DOHH2 (cell line): ENCODE results near the gene ERLEC1.

Experiments
- H3F3A ChIP-seq: fragments of 200-600 bp; sonication (generic), shearing (Covaris generic); 2 replicates; pipeline ENCODE4 v1.6.0; 2016; ENCODE audit warnings: antibody characterized with exemption, mild to moderate bottlenecking; ENCODE audit not compliant: control insufficient read depth, insufficient read depth
- H3K27ac ChIP-seq: fragments of 200-600 bp; sonication (generic); 2 replicates; pipeline ENCODE4 v1.5.1; 2014; ENCODE audit warnings: low read depth, mild to moderate bottlenecking, low read length, moderate library complexity
- H3K27me3 ChIP-seq: fragments of 200-600 bp; sonication (generic); 2 replicates; pipeline ENCODE4 v1.6.1; 2014; ENCODE audit warnings: mild to moderate bottlenecking, low read length, mixed read lengths; ENCODE audit not compliant: control insufficient read depth
- H3K36me3 ChIP-seq: fragments of 200-600 bp; sonication (generic); 2 replicates; pipeline ENCODE4 v1.6.1; 2014; ENCODE audit warnings: mild to moderate bottlenecking, low read length, moderate library complexity, mixed read lengths; ENCODE audit not compliant: control insufficient read depth
- H3K4me1 ChIP-seq: fragments of 200-600 bp; sonication (generic); 2 replicates; pipeline ENCODE4 v1.6.1; 2014; ENCODE audit warnings: mild to moderate bottlenecking, low read length, mixed read lengths; ENCODE audit not compliant: control insufficient read depth
- H3K4me2 ChIP-seq: fragments of 200-600 bp; sonication (generic); 2 replicates; pipeline ENCODE4 v1.6.0; 2014; ENCODE audit warnings: mild to moderate bottlenecking, low read length, moderate library complexity
- H3K4me3 ChIP-seq: fragments of 200-600 bp; sonication (generic); 2 replicates; pipeline ENCODE4 v1.5.1; 2014; ENCODE audit warnings: mild to moderate bottlenecking, low read length, mixed read lengths
- H3K79me2 ChIP-seq: fragments of 200-600 bp; sonication (generic); 2 replicates; pipeline ENCODE4 v1.6.1; 2014; ENCODE audit warnings: mild to moderate bottlenecking, low read length, mixed read lengths; ENCODE audit not compliant: control insufficient read depth
- H3K9me2 ChIP-seq: fragments of 200-600 bp; sonication (generic); replicated peaks from 2 replicates; pipeline ENCODE4 v1.6.1; 2014; ENCODE audit warnings: mild to moderate bottlenecking, low read length, mixed read lengths; ENCODE audit not compliant: control insufficient read depth
- H3K9me3 ChIP-seq: fragments of 200-600 bp; sonication (generic); 2 replicates; pipeline ENCODE4 v1.6.1; 2014; ENCODE audit warnings: antibody characterized with exemption, low read length, mixed read lengths; ENCODE audit not compliant: control insufficient read depth, insufficient read depth
- H4K20me1 ChIP-seq: fragments of 200-600 bp; sonication (generic); 2 replicates; pipeline ENCODE4 v1.6.0; 2014; ENCODE audit warnings: low read depth, mild to moderate bottlenecking, antibody characterized with exemption, low read length, moderate library complexity; ENCODE audit not compliant: control insufficient read depth, insufficient read depth
- EZH2phosphoT487 ChIP-seq: fragments of 200-600 bp; sonication (generic); IDR thresholded peaks from 2 replicates; pipeline ENCODE4 v1.6.1; 2017; ENCODE audit warnings: borderline replicate concordance, mild to moderate bottlenecking, antibody characterized with exemption, low read length, moderate library complexity, mixed read lengths
- TF ChIP-seq, protein P1 (sequence below): fragments of 200-600 bp; sonication (generic); IDR thresholded peaks from one replicate; pipeline ENCODE4 v1.5.1; 2014; ENCODE audit warnings: antibody characterized with exemption, mild to moderate bottlenecking, low read depth, low read length; ENCODE audit not compliant: poor library complexity, severe bottlenecking

The ERLEC1 gene

DNA sequence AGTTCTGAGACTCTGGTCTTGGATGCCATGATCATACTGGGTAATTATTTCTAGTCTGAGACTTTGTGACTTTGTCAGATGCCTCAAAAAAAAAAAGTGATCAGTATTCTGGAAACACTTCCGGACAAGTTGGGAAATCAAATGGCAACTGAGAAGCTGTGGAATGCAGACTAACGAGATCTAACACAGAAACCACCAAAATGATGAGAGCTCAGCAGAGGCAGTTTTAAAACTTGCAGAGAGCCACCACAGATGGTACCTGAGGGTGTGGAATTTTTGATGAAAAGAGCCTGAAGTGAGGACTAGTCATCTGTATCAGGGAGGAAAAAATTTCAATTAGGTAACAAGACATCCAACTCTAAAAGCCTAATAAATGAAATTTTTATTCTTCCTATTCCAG, 78.4 kb downstream of the ERLEC1 start:
- Histone ChIP-seq H4K20me1 (no peaks in the 10 kb centered on the region), H3K9me2 (no peaks in the 10 kb centered on the region), H3K9me3 (no peaks in the 10 kb centered on the region), H3K4me1 (no peaks in the 10 kb centered on the region), H3F3A (0 out of 2 replicates have a peak, but pooled peaks cover 2% of the 10 kb centered on the region), H3K4me3 (no peak overlapping the region), H3K79me2 (no peaks in the 10 kb centered on the region), H3K27me3 (no peaks in the 10 kb centered on the region), H3K4me2 (no peak overlapping the region), H3K36me3 (peaks cover 60% of the 10 kb centered on the region), H3K27ac (no peak overlapping the region)
- TF ChIP-seq EZH2phosphoT487, result no peak
- TF ChIP-seq, protein P1, sequence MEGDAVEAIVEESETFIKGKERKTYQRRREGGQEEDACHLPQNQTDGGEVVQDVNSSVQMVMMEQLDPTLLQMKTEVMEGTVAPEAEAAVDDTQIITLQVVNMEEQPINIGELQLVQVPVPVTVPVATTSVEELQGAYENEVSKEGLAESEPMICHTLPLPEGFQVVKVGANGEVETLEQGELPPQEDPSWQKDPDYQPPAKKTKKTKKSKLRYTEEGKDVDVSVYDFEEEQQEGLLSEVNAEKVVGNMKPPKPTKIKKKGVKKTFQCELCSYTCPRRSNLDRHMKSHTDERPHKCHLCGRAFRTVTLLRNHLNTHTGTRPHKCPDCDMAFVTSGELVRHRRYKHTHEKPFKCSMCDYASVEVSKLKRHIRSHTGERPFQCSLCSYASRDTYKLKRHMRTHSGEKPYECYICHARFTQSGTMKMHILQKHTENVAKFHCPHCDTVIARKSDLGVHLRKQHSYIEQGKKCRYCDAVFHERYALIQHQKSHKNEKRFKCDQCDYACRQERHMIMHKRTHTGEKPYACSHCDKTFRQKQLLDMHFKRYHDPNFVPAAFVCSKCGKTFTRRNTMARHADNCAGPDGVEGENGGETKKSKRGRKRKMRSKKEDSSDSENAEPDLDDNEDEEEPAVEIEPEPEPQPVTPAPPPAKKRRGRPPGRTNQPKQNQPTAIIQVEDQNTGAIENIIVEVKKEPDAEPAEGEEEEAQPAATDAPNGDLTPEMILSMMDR, result no peak

DNA sequence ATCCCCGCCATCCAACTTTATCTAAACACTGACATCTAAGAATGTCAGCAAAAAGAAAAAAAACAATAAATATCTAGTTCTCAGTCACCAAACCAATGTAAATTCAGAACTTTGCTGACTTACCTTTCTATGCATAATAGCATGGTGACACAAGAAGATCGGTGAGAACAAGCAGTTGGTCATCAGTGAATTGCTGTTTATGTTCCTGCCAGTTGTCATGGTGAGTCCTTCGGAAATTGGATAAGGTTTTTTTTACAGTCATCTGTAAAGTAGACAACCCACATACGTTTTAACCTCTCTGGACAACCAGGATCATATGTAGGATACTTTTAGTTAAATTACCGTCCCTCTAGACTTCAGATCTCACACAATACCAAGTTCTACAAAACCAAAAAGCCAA, 79.1 kb downstream of the ERLEC1 start:
- H3K4me3 ChIP-seq, result no peak overlapping the region
- H3K9me2 ChIP-seq, result no peaks in the 10 kb centered on the region
- TF ChIP-seq EZH2phosphoT487, result no peak
- TF ChIP-seq, protein P1, result no peak
- H3K27ac ChIP-seq, result no peak overlapping the region
- H3K4me2 ChIP-seq, result no peak overlapping the region
- no peaks in the 10 kb centered on the region for H3K79me2 ChIP-seq
- H3K36me3 ChIP-seq, result peaks cover 60% of the 10 kb centered on the region
- H3K9me3 ChIP-seq, result no peaks in the 10 kb centered on the region
- H3K27me3 ChIP-seq, result no peaks in the 10 kb centered on the region
- H4K20me1 ChIP-seq, result no peaks in the 10 kb centered on the region
- 0 out of 2 replicates have a peak, but pooled peaks cover 2% of the 10 kb centered on the region for H3F3A ChIP-seq
- no peaks in the 10 kb centered on the region for H3K4me1 ChIP-seq

DNA sequence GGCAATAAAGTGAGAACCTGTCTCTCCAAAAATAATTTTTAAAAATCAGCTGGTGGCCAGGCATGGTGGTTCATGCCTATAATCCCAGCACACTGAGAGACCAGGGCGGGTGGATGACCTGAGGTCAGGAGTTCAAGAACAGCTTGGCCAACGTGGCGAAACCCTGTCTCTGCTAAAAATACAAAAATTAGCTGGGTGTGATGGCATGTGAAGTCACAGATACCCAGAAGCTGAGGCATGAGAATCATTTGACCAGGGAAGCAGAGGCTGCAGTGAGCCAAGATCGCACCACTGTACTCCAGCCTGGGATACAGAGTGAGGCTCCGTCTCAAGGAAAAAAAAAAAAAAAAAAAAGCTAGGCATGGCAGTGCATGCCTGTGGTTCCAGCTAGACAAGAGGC, 80.3 kb downstream of the ERLEC1 start:
- Histone ChIP-seq H3K27me3 (no peaks in the 10 kb centered on the region), H3K27ac (no peak overlapping the region), H4K20me1 (no peaks in the 10 kb centered on the region), H3K4me1 (no peaks in the 10 kb centered on the region), H3K36me3 (peaks cover 64% of the 10 kb centered on the region), H3K4me3 (no peak overlapping the region), H3F3A (0 out of 2 replicates have a peak, but pooled peaks cover 2% of the 10 kb centered on the region), H3K9me3 (no peaks in the 10 kb centered on the region), H3K9me2 (no peaks in the 10 kb centered on the region), H3K79me2 (no peaks in the 10 kb centered on the region), H3K4me2 (no peak overlapping the region)
- TF ChIP-seq EZH2phosphoT487, result no peak
- TF ChIP-seq, protein P1, result no peak

DNA sequence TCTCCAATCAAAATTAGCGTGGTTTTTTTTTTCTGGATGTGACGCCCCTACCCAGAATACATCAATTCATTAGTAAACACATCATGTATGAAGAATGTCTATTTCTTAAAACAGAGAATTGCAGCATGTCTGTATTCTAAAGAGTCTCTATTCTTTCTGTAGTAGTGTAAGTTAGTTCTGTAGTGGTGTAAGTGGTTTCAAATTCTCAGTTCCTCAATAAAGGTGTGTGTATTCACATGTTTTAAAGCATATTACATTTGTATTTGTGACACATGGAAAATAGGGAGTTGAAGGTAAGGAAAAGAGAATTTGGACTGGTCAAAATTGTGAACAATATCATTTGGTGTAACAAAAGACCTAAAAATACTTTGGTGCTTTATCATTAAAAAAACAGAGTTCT, 80.9 kb downstream of the ERLEC1 start:
- H3K4me3 ChIP-seq, result no peak overlapping the region
- H3K9me2 ChIP-seq, result no peaks in the 10 kb centered on the region
- H3F3A ChIP-seq, result no peaks in the 10 kb centered on the region
- H4K20me1 ChIP-seq, result no peaks in the 10 kb centered on the region
- no peaks in the 10 kb centered on the region for H3K79me2 ChIP-seq
- TF ChIP-seq, protein P1, result no peak
- TF ChIP-seq EZH2phosphoT487, result no peak
- peaks cover 65% of the 10 kb centered on the region for H3K36me3 ChIP-seq
- H3K27me3 ChIP-seq, result no peaks in the 10 kb centered on the region
- no peaks in the 10 kb centered on the region for H3K9me3 ChIP-seq
- H3K27ac ChIP-seq, result no peak overlapping the region
- H3K4me1 ChIP-seq, result no peaks in the 10 kb centered on the region
- H3K4me2 ChIP-seq, result no peak overlapping the region
